K562 (cell line): ENCODE measurements around the gene KNCN. TPM values are rescaled to one million over a fixed set of nuclear protein-coding genes. Genes with fewer than 3 reads are reported as not detected.

Experiments used
- CCAR2 ChIP-seq: fragments of 200-400 bp; formaldehyde crosslinking; IDR thresholded peaks from 2 replicates; pipeline ENCODE4 v1.6.1; 2017; ENCODE audit warnings: mild to moderate bottlenecking, low read depth, low read length
- CUX1 ChIP-seq: fragments of 200-800 bp; sonication (Bioruptor generic); IDR thresholded peaks from 2 replicates; pipeline ENCODE4 v1.6.1; 2016; ENCODE audit warnings: missing genetic modification characterization, missing compliant biosample characterization
- GABPB2 ChIP-seq: fragments of 250-450 bp; sonication (Bioruptor Pico); conservative IDR thresholded peaks from 2 replicates; pipeline ENCODE4 v1.5.1; 2021; ENCODE audit warnings: mild to moderate bottlenecking
- GTF2E2 ChIP-seq: fragments of 200-800 bp; sonication (Bioruptor generic); IDR thresholded peaks from 2 replicates; pipeline ENCODE4 v1.6.1; 2016; ENCODE audit warnings: missing genetic modification characterization, missing compliant biosample characterization
- HOXB6 ChIP-seq: fragments of 250-450 bp; sonication (Bioruptor Pico); IDR thresholded peaks from 2 replicates; pipeline ENCODE4 v1.5.1; 2022; ENCODE audit warnings: mild to moderate bottlenecking, borderline replicate concordance
- MEF2A ChIP-seq: IDR thresholded peaks from 2 replicates; pipeline ENCODE4 v1.6.1; 2011; ENCODE audit warnings: low read depth, mild to moderate bottlenecking, low read length, moderate library complexity; ENCODE audit not compliant: control insufficient read depth
- PRDM10 ChIP-seq: fragments of 450-650 bp; IDR thresholded peaks from 2 replicates; pipeline ENCODE4 v1.6.1; 2018; ENCODE audit not compliant: partially characterized antibody
- SETDB1 ChIP-seq: IDR thresholded peaks from one replicate; pipeline ENCODE4 v1.6.1; 2012; ENCODE audit warnings: low read length, control low read depth, inconsistent platforms
- SMARCA5 ChIP-seq: fragments of 450-650 bp; IDR thresholded peaks from 2 replicates; pipeline ENCODE4 v1.6.1; 2016
- ZNF316 ChIP-seq: fragments of 450-650 bp; IDR thresholded peaks from 2 replicates; pipeline ENCODE4 v1.6.1; 2016
- ZNF583 ChIP-seq: fragments of 250-450 bp; sonication (Bioruptor Pico); IDR thresholded peaks from 2 replicates; pipeline ENCODE4 v1.4.0; 2020
- ZNF644 ChIP-seq: fragments of 200-800 bp; sonication (Bioruptor generic); IDR thresholded peaks from 2 replicates; pipeline ENCODE4 v1.6.1; 2016; ENCODE audit warnings: low read depth, missing genetic modification characterization, missing compliant biosample characterization
- polyA plus RNA-seq, 8 experiments: library from polyadenylated mRNA; depleted of rRNA in 4 of 8; stranded (reverse) in 5 of 8; unstranded in 3 of 8; fragments of >200 nt; fragmentation: Nextera tagmentation in 2 of 8; fragmentation: Illumina TruSeq in 1 of 8; extraction: Ambion mirVana in 2 of 8; extraction: Trizol in 1 of 8; gene quantifications; 2 replicates each; pipeline versions ENCODE4 v1.2.1 to v1.2.3, GENCODE V29; 2011 to 2014; ENCODE audit warnings: inconsistent platforms in 1 of 8, missing spikeins in 1 of 8
- total RNA-seq, 7 experiments: library from RNA; depleted of rRNA in 6 of 7; stranded (reverse); fragments of >200 nt in 6 of 7; fragmentation: Illumina TruSeq in 2 of 7; extraction: Trizol in 2 of 7; gene quantifications; 2 replicates each; pipeline versions ENCODE4 v1.2.1 to v1.2.3, GENCODE V29; 2011 to 2021; ENCODE audit warnings: low replicate concordance in 1 of 7
- TF ChIP-seq, protein P1 (sequence below): sonication (generic); formaldehyde crosslinking; IDR thresholded peaks from 2 replicates; pipeline ENCODE4 v1.8.1; 2023; ENCODE audit warnings: mild to moderate bottlenecking, missing genetic modification reagents
- TF ChIP-seq, protein P2 (sequence below): fragments of 450-650 bp; IDR thresholded peaks from 2 replicates; pipeline ENCODE4 v1.7.0; 2016; ENCODE audit warnings: borderline replicate concordance

Gene KNCN
- total and polyA plus RNA-seq, 9 of the 15 experiments (the other 6 are each of a cell fraction or from before 2014, with no cell fraction given): not detected

DNA sequence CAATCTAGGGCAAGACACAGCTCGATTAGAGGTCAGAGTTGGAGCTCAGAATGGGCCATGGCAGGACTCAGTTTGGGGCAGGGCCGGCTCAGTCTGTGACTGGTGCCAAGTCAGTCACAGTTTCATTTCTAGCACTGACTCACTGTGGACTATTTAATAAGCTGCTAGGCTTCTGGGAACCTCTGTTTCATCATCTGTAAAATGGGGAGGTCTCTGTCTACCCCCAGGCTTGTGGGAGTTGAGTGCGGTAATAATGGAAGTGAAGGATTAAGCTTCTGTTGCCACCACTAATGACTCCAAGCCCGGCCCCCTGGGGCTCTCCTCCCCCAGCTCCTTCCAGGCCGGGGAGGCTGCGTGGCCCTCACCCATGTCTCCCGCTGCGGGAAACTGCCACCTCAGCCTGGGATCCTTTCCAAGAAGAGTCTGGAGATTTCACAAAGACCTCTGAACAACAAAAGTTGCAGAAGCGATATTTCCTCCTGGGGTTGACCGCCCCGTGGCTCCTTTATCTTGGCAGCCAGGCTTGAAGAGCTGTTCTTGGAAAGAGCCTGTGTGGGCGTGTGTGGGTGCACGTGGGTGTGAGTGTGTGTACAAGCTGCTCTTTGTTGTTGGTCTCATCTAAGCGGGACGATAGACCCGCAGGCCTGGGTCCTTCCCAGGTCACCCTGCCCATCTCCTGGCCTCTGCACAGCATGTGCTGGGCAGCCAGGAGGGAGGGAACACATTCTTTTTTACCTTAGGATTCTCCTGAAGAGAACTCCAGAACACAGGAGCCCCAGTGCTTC, 29.1 kb downstream of the KNCN start (continued):
- peak; percentile 68 for TF ChIP-seq ZNF316
- peak; percentile 72 for TF ChIP-seq MEF2A
- TF ChIP-seq, protein P1, sequence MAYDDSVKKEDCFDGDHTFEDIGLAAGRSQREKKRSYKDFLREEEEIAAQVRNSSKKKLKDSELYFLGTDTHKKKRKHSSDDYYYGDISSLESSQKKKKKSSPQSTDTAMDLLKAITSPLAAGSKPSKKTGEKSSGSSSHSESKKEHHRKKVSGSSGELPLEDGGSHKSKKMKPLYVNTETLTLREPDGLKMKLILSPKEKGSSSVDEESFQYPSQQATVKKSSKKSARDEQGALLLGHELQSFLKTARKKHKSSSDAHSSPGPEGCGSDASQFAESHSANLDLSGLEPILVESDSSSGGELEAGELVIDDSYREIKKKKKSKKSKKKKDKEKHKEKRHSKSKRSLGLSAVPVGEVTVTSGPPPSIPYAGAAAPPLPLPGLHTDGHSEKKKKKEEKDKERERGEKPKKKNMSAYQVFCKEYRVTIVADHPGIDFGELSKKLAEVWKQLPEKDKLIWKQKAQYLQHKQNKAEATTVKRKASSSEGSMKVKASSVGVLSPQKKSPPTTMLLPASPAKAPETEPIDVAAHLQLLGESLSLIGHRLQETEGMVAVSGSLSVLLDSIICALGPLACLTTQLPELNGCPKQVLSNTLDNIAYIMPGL (CRISPR knock-in tag): peak; percentile 50; the same call in 1 of the 2 replicates
- TF ChIP-seq SMARCA5: peak; percentile 91
- TF ChIP-seq CUX1 (CRISPR knock-in tag): 0 out of 2 replicates have a peak, but pooled peaks have one; percentile 61
- TF ChIP-seq CCAR2: no peak
- TF ChIP-seq PRDM10: no peak
- TF ChIP-seq HOXB6 (CRISPR knock-in tag): no peak
- TF ChIP-seq SETDB1: no peak
- peak; percentile 81; the same call in 1 of the 2 replicates for TF ChIP-seq ZNF644
- no peak; the same call in 1 of the 2 replicates for TF ChIP-seq GTF2E2 (tag)
- TF ChIP-seq, protein P2, sequence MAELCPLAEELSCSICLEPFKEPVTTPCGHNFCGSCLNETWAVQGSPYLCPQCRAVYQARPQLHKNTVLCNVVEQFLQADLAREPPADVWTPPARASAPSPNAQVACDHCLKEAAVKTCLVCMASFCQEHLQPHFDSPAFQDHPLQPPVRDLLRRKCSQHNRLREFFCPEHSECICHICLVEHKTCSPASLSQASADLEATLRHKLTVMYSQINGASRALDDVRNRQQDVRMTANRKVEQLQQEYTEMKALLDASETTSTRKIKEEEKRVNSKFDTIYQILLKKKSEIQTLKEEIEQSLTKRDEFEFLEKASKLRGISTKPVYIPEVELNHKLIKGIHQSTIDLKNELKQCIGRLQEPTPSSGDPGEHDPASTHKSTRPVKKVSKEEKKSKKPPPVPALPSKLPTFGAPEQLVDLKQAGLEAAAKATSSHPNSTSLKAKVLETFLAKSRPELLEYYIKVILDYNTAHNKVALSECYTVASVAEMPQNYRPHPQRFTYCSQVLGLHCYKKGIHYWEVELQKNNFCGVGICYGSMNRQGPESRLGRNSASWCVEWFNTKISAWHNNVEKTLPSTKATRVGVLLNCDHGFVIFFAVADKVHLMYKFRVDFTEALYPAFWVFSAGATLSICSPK: no peak
- TF ChIP-seq ZNF583 (CRISPR knock-in tag): no peak; the same call in 1 of the 2 replicates
- no peak for TF ChIP-seq GABPB2 (CRISPR knock-in tag)
